Skeletal muscle cell (primary cell): Measurements from ENCODE around the gene SUSD4.

ENCODE experiments used
- DNase-seq: peaks from one replicate; pipeline ENCODE4 v3.0.0-alpha.2; 2010; ENCODE audit warnings: low read depth
- H3K4me3 ChIP-seq: 2 replicates; pipeline ENCODE4 v1.5.1; 2011; ENCODE audit warnings: low read depth, mild to moderate bottlenecking, control low read depth, low read length, moderate library complexity

The SUSD4 gene

DNA sequence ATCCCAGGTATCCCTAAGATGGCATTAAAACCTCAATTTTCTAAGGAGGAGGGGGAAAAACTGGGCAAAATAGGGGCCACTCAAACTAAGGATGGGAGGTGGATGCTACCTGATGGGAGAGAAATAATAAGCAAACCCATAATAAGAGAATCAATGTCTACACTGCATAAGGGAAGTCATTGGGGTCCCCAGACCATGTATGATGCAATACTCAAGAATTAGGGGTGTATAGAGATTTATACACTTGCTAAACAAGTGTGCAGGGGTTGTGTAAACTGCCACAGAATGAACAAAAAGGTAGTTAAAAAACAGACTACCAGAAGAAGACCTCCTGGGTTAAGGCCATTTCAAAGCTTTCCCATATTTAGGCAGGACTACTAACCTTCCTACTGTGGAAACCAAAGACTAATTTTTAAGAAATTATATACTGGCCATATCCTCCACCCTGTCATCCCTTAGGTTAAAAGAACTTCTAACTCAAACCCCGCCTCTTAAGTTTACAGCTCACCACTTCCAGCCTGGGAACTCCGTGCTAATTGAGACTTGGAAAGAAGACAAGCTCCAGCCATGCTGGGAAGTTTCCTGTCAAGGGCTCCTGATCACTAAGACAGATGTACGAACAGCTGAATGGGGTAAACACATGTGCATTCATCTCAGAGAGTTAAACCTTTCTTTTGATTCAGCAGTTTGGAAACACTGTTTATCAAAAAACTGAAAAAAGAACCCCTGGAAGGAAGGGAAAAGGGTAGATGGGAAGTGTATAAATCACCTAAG is 156.5 kb downstream of the SUSD4 start:
- H3K4me3 ChIP-seq: no peak overlapping the region
- DNase-seq: no peak

DNA sequence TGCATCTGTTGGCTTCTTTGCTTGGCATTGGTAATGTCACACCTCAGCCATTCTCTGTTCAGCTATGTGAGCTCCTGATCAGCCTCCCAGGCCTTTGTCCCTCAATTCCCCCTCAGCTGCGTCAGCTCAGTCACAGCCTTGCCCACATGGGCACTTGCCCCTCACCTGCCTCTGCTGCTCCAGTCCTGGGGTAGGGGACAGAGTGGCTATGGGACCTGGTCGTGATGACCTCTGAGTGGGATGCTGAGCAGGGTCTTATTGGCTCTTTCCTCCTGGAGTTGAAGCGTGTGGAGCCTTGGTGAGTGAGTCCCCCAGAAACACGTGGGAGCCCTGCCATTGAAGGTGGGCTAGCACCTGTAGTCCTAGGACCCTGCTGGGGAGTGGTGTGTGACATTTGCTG is 159.6 kb downstream of the SUSD4 start:
- no peak overlapping the region for H3K4me3 ChIP-seq
- DNase-seq: no peak

DNA sequence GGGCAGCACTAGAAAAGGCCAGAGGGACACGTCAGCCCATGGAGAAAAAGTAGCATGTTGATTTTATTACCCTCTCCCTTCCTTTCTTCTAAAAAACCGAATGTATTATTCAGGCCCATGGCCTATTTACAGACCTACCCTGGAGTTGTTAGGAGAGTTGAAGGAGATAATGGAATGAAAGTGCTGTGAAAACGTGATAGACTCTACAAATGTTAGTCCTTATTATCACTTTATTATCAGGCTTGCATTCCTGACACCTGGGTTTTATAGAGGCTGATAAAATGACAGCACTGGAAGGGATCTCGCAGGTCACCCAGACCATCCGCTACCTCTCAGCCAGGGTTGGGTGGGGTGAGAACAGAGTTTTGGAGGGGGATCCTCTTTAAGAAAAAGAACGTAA is 160.3 kb downstream of the SUSD4 start:
- DNase-seq: no peak
- H3K4me3 ChIP-seq: no peak overlapping the region

DNA sequence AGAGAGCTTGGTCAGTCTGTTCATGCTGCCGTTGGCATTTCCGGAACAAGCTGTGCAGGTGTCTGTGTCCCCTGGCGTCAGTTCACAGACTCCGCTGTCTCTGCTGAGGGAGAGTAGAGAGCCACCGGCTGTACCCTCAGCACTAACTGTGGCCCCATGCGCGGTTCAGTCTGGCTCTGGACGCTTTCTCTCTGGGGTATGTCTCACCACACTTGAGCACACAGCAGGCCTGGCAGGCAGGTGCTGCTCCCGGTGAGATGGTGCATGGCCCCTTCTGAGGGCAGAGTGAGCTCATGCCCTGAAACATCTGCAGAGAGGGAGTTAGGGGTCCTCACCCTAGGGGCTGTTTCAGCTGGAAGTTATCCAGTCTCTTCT is 161.0 kb downstream of the SUSD4 start:
- DNase-seq: no peak
- H3K4me3 ChIP-seq: no peak overlapping the region

GRCh38 chr1:223202376-223203033 is 161.5 kb downstream of the SUSD4 start:
- DNase-seq: no peak
- H3K4me3 ChIP-seq: no peak overlapping the region

DNA sequence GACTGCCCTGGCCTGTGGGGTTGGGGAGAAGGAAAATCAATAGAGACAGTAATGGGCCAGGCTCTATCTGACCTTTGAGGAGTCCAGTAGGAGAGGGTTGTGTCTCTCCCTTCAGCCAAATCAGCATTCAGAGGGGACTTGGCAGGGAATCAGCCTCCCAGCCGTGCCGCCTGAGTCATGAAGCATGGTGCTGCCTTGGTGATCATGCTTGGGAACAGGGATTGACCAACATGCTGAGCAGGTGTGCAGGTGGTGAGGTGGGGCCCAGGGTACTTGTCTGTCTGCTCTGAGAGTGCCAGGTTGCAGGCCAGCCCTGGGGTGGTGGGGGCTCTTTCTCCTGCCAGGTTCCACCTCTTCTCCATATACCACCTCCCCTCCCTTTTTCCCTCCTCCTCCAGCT is 162.0 kb downstream of the SUSD4 start:
- no peak for DNase-seq
- H3K4me3 ChIP-seq: no peak overlapping the region

DNA sequence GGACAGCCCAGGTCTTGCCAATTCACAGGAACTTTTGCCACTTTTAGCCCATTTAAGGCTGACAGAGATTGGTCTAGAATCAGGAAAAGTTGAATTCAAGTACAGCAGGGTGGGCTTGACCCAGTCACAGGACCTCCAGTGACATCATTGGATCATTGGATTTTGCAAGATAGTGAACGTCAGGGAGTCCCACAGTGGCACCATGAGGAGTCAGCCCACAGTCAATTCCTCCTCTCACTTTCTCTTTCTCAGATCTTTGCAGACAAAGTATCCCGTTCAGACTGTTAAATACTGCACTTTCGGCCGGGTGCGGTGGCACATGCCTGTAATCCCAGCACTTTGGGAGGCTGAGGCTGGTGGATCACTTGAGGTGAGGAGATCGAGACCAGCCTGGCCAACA is 163.1 kb downstream of the SUSD4 start:
- DNase-seq: no peak
- H3K4me3 ChIP-seq: no peak overlapping the region

GRCh38 chr1:223199094-223199647 is 164.8 kb downstream of the SUSD4 start:
- H3K4me3 ChIP-seq: no peak overlapping the region
- DNase-seq: no peak

- DNase-seq: no peak
- no peak overlapping the region for H3K4me3 ChIP-seq
These were observed 165.4 kb downstream of the SUSD4 start for GRCh38 chr1:223198628-223198965.

DNA sequence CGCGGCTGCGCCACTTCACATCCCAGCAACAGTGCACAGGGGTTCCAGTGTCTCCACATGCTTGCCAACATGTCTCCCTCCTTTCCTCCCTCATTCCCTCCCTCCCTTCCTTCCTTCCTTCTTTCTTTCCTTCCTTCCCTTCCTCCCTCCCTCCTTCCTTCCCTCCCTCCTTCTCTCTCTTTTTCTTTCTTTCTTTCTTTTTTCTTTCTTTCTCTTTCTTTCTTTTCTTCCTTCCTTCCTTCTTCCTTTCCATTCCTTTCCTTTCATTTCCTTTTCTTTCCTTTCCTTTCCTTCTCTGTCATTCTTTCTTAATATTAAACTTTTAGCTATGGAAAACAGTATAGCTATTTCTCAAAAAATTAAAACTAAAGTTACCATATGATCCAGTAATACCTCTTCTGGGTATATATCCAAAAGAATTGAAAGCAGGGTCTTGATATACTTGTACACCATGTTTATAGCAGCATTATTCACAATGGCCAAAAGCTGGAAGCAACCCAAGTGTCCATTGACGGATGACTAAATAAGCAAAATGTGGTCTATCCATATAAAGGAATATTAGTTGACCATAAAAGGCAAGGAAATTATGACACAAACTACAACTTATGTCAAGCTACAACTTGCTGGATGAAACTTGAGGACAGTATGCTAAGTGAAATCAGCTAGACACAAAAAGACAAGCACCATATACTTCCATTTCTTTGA is 165.9 kb downstream of the SUSD4 start:
- DNase-seq: no peak
- H3K4me3 ChIP-seq: no peak overlapping the region

- H3K4me3 ChIP-seq: no peak overlapping the region
- DNase-seq: peak; percentile 23
These were observed 173.9 kb downstream of the SUSD4 start for GRCh38 chr1:223189903-223190724.

- H3K4me3 ChIP-seq: no peak overlapping the region
- DNase-seq: no peak
These were observed 174.5 kb downstream of the SUSD4 start for GRCh38 chr1:223189525-223189902.

DNA sequence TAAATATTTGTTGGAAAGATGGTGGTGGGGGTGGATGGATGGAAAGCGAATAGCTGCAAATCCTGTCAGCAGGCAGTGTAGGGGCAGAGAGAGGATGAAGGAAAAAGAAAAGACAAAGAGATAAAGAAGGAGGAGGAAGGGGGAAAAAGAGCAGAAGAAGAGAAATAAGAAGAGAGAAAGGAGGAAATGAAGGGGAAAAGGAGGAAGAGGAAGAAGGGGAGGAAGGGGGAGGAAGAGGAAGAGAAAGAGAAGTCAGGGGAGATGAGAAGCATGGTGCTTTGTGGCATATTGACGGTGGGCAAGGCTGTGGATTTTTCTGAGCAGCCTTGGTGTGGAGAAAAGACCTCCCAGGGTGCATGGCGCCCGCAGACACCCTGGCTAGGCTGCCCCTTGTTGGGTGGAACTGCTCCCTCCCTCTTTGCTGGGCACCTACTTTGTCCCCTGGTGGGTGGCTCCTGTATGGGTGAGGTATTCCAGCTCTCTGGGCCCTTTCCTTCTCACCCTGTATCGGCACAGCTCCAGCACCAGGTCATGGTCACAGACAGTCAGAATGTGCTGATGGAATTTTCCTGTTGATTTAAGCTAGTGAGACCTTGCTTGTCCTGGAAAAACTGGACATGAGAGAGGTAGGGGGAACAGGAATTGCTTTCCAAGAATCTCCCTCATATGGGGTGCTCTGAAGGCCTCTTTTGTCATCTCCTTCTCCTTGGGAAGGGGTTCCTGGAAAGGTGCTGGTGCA is 175.2 kb downstream of the SUSD4 start:
- DNase-seq: no peak
- H3K4me3 ChIP-seq: no peak overlapping the region

DNA sequence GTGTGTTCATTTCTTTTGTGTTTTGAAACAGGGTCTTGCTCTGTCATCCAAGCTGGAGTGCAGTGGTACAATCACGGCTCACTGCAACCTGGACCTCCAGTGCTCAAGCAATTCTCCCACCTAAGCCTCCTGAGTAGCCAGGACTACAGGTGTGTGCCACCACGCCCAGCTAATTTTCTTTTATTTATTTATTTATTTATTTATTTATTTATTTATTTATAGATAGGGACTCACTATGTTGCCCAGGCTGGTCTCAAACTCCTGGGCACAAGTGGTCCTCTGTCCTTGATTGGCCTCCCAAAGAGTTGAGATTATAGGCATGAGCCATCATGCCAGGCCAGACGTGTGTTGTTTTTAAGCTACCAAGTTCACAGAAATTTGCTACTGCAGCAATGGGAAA is 177.2 kb downstream of the SUSD4 start:
- H3K4me3 ChIP-seq: no peak overlapping the region
- DNase-seq: no peak

- DNase-seq: no peak
- H3K4me3 ChIP-seq: no peak overlapping the region
These were observed 180.6 kb downstream of the SUSD4 start for GRCh38 chr1:223183268-223183862.

DNA sequence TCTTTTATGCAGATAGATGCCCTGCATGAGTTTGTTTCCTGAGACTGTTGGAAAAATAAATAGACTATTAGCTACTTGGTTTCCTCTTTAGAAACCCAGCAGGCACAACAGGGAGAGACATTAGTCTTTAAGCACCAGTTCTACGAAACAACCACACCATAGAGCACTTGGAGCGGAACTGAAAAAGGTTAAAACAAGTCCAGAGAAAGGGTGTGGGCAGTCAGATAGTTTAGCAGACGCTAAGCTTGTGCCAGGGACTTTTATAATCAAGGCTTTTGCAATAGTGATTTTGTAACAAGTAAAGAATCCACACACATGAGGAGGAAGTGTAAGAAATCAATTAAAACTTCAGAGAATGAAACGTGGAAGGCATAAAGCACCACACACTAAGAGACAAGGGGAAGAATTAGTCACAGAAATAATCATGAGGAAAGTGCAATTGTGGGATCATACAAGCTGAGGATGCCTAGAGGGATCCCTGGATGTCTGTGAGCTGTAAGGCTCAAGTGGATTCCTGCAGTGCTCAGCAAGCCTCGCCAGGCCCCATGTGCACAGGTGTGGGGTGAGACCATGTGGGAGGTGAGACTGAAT is 183.2 kb downstream of the SUSD4 start:
- H3K4me3 ChIP-seq: no peak overlapping the region
- no peak for DNase-seq

- DNase-seq: no peak
- H3K4me3 ChIP-seq: no peak overlapping the region
These were observed 184.2 kb downstream of the SUSD4 start for GRCh38 chr1:223179786-223180185.

- H3K4me3 ChIP-seq: no peak overlapping the region
- no peak for DNase-seq
These were observed 184.7 kb downstream of the SUSD4 start for GRCh38 chr1:223179280-223179679.
